ENCODE data around the gene LRP2.
"Not testable (repeated sequence)": the region's sequence is repeated elsewhere in the genome, so short reads cannot be mapped to it uniquely, and the experiment has no call there.

Gene LRP2

DNA sequence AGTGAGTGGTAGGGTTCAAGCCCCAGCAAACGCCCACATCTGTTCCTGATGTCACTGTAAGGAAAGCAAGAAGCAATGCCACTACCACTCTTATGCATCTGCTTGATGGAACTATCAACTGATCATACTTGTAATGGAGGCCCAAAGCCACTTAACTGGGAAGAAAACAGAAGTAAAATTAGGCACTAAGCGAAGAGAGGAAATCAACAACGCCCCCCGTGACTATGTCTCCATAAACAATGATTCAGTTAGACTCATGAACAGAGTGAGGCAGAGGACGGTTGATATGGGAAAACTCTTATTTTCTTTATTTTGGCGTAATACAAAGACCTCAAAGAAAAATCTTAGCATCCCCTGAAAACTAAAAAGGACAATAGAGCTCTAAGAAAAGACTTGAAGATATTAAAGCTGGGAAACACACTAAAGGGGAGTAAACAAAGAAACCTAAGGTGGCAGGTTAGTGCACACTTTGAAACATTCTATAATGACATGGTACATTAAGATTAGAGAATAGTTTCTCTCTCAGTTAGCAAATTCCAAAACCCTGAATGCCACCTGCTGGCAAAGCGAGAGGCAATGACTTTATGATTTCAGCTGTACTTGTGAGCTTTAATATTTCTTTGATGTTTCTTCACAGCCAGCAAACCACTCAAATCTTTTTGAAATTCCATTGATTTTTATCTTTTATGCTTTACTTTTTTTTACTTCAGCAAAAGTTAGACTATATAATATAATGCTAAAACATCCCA is 86.5 kb downstream of the LRP2 start:
- DNase-seq = no peak
- H3K27me3 ChIP-seq (replicated peaks) = no peaks in the 10 kb centered on the region
- H3K4me3 ChIP-seq (ENCODE audit: low read depth, low read length) = no peak overlapping the region
- TF ChIP-seq, protein P1, sequence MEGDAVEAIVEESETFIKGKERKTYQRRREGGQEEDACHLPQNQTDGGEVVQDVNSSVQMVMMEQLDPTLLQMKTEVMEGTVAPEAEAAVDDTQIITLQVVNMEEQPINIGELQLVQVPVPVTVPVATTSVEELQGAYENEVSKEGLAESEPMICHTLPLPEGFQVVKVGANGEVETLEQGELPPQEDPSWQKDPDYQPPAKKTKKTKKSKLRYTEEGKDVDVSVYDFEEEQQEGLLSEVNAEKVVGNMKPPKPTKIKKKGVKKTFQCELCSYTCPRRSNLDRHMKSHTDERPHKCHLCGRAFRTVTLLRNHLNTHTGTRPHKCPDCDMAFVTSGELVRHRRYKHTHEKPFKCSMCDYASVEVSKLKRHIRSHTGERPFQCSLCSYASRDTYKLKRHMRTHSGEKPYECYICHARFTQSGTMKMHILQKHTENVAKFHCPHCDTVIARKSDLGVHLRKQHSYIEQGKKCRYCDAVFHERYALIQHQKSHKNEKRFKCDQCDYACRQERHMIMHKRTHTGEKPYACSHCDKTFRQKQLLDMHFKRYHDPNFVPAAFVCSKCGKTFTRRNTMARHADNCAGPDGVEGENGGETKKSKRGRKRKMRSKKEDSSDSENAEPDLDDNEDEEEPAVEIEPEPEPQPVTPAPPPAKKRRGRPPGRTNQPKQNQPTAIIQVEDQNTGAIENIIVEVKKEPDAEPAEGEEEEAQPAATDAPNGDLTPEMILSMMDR (IDR thresholded peaks at IDR 0.05; ENCODE audit: low read depth, low read length, missing control alignments) = peak; percentile 46
- no peak overlapping the region for H3K27ac ChIP-seq
- in situ Hi-C loops (cut with HindIII; ENCODE audit: low pct_ligation_motif_present, low sequenced_read_pairs) = no loop called here
- H3K36me3 ChIP-seq (replicated peaks) = no peaks in the 10 kb centered on the region

DNA sequence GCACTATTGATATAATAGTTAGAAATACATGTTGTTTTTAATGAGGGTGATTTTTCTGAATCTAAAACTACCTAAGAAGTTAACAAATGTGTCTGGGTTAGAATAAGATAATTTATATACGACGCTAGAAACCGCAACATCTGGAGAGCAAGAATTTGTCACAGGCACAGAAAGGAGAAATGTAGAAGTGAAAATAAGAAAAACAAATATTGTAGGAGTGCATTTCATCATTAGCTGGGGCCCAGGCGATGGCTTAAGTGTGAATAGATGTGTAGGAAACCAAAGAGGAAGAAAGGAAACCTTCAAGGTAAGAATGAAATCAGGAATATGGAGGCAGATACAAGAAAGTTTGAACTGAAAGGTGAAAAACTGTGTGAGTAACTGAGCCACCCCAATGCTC is 90.3 kb downstream of the LRP2 start:
- H3K27me3 ChIP-seq (replicated peaks) = no peaks in the 10 kb centered on the region
- H3K27ac ChIP-seq = no peak overlapping the region
- TF ChIP-seq, protein P1 (IDR thresholded peaks at IDR 0.05; ENCODE audit: low read depth, low read length, missing control alignments) = no peak
- in situ Hi-C loops (cut with HindIII; ENCODE audit: low pct_ligation_motif_present, low sequenced_read_pairs) = no loop called here
- H3K4me3 ChIP-seq (ENCODE audit: low read depth, low read length) = no peak overlapping the region
- H3K36me3 ChIP-seq (replicated peaks) = no peaks in the 10 kb centered on the region
- no peak for DNase-seq

DNA sequence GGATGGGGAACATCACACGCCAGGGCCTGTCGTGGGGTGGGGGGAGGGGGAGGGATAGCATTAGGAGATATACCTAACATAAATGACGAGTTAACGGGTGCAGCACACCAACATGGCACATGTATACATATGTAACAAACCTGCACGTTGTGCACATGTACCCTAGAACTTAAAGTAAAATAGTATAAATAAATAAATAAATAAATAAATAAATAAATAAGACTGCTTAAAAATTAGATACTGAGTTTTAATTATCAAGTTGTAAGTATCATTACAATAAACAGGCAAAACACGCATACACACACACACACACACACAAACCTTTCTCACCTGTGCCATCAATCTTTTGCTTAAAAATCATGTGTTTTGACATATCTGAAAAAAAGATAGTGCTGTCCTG is 91.8 kb downstream of the LRP2 start:
- DNase-seq; H3K27ac ChIP-seq; H3K36me3 ChIP-seq (replicated peaks); in situ Hi-C loops (cut with HindIII; ENCODE audit: low pct_ligation_motif_present, low sequenced_read_pairs); H3K4me3 ChIP-seq (ENCODE audit: low read depth, low read length); H3K27me3 ChIP-seq (replicated peaks): not testable (repeated sequence)

DNA sequence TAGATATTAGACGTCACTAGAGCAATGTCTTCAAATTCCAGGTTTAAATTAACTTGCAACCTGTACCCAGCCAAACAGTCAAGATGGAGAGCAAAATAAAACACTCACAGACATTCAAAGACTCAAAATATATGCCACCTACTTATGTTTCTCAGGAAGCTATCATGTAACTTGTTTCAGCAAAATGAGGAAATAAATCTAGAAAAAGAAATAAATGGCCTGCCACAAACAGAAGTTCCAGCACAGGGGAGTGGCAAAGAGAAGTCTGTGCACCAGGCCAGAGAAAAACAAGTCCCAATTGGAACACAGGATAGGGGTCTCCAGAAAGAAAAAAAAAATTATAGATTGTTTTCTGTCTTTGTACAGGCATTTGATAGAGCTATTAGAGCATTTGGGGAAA is 96.7 kb downstream of the LRP2 start:
- in situ Hi-C loops (cut with HindIII; ENCODE audit: low pct_ligation_motif_present, low sequenced_read_pairs) = no loop called here
- Histone ChIP-seq H3K27ac (no peak overlapping the region), H3K27me3 (replicated peaks) (no peaks in the 10 kb centered on the region), H3K36me3 (replicated peaks) (no peaks in the 10 kb centered on the region), H3K4me3 (ENCODE audit: low read depth, low read length) (no peak overlapping the region)
- DNase-seq = no peak
- TF ChIP-seq, protein P1 (IDR thresholded peaks at IDR 0.05; ENCODE audit: low read depth, low read length, missing control alignments) = no peak

DNA sequence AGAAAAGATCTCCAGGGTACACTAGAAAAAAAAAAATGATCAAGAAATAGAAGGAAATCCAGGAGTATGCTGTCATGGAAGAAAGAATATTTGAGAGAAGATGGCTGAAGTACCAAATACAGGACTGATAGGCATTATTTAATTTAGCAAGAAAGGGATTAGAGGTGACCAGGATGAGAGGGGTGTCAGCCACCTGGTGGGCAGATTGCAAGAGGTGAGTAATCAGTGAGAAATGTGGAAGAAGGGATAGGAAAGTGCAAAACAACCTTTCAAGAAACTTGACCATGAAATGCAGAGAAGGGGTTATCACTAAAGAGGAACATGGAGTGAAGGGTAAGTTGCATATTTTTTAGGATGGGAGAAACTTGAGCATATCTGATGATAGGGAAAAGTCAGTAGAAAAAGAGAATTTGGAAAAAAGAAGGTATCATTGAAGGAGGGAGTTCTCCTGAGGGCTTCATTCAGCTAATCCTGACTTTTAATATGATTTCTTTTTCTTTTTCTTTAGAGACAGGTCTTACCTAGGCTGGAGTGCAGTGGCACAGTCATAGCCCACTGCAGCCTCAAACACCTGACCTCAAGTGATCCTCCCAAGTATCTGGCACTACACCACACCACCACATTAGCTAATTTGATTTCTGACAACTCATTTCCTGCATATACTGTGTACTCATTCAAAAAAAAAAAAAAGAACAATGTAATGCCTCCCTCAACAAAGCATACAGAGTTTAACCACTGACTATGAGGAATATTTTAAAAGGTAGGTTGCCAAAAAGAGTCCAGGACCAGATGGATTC is 101.3 kb downstream of the LRP2 start:
- in situ Hi-C loops (cut with HindIII; ENCODE audit: low pct_ligation_motif_present, low sequenced_read_pairs) = no loop called here
- TF ChIP-seq, protein P1 (IDR thresholded peaks at IDR 0.05; ENCODE audit: low read depth, low read length, missing control alignments) = no peak
- Histone ChIP-seq H3K4me3 (ENCODE audit: low read depth, low read length) (no peak overlapping the region), H3K36me3 (replicated peaks) (no peaks in the 10 kb centered on the region), H3K27me3 (replicated peaks) (no peaks in the 10 kb centered on the region), H3K27ac (no peak overlapping the region)
- no peak for DNase-seq

DNA sequence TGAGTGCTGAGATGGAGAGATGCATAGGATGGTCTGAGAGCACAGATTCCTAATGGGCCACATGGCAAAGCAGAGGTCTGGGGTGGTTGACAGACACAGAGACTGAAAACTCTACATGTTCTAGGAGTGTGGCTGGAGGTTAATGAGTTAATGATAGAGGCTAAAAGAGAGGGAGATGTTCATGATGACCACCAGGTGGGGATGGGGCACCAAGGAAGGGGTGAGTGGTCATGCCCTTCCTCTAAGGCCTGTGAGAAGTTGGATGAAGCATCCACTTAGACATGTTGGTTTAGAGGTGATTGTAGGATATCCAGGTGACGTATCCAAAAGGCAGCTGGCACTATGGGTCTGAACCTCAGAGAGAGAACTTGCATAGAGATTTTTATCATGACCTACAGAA is 102.1 kb downstream of the LRP2 start:
- Histone ChIP-seq H3K4me3 (ENCODE audit: low read depth, low read length) (no peak overlapping the region), H3K27me3 (replicated peaks) (no peaks in the 10 kb centered on the region), H3K36me3 (replicated peaks) (no peaks in the 10 kb centered on the region), H3K27ac (no peak overlapping the region)
- TF ChIP-seq, protein P1 (IDR thresholded peaks at IDR 0.05; ENCODE audit: low read depth, low read length, missing control alignments) = no peak
- no peak for DNase-seq
- in situ Hi-C loops (cut with HindIII; ENCODE audit: low pct_ligation_motif_present, low sequenced_read_pairs) = no loop called here
